H1 (cell line): ENCODE data around the gene PSMA5. TPM values are rescaled to one million over a fixed set of nuclear protein-coding genes. Genes with fewer than 3 reads are reported as not detected.

ENCODE experiments used
- ATF2 ChIP-seq: IDR thresholded peaks from 2 replicates; pipeline ENCODE4 v1.6.1; 2012; ENCODE audit warnings: low read length, inconsistent platforms
- KDM1A ChIP-seq: fragments of 200-600, 300-600 bp; sonication (generic); IDR thresholded peaks from 2 replicates; pipeline ENCODE4 v1.7.1; 2016; ENCODE audit warnings: mild to moderate bottlenecking, low read length, borderline replicate concordance
- SAP30 ChIP-seq: fragments of 300-600 bp; sonication (generic); IDR thresholded peaks from 2 replicates; pipeline ENCODE4 v1.7.1; 2012; ENCODE audit warnings: low read length, moderate library complexity, mild to moderate bottlenecking, inconsistent platforms; ENCODE audit not compliant: insufficient read depth, insufficient replicate concordance
- polyA plus RNA-seq, 7 experiments: library from polyadenylated mRNA; depleted of rRNA in 3 of 7; stranded (reverse) in 5 of 7; unstranded in 2 of 7; fragments of >200 nt in 5 of 7; fragments of 200-250 nt in 2 of 7; gene quantifications; 1 replicate in 5 of 7; 2 replicates in 1 of 7; 4 replicates in 1 of 7; pipeline versions ENCODE4 v1.2.1 to v1.2.3, GENCODE V29; 2011 to 2013; ENCODE audit warnings: missing spikeins in 2 of 7, mixed read lengths in 2 of 7
- total RNA-seq: library from RNA; stranded (reverse); fragmentation: NEBNext Ultra II Directional; extraction: Animal tissue kit (Norgen Biotek cat#: 25700); gene quantifications from 2 replicates; pipeline ENCODE4 v1.2.1, GENCODE V29; 2021

Gene PSMA5
- total and polyA plus RNA-seq, 2 of the 8 experiments (the other 6 are each of a cell fraction or from before 2014, with no cell fraction given), result 140 to 166 TPM

DNA sequence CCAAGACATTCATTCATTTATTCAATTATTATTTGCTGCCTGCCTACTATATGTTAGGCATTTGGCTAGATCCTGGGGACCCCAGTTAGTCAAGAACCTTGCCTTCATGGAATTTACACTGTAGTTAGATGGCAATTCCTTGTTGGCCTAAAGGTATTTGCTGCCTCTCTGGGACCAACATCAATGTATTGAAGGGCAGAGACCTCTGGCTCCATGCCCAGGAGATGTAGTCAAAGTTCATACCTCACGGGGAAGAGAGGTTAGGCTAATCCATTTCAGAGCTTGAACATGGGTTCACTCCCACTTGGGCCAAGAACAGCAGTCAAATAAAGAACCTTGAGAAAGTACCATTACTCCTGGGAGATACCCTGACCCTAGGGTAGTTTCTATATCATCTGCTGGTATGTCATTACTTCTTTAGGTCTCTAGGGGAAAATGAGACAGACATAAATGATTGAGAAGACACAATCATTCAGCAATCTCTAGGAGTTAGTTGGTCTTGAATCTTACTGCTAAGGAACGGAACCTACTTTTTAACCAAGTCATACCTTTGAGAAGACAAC, 60.5 kb downstream of the PSMA5 start (continued):
- TF ChIP-seq SAP30 (no peak), ATF2 (no peak), KDM1A (no peak)
